ENCODE measurements around the gene SASS6. TPM values are rescaled to one million over a fixed set of nuclear protein-coding genes. Genes with fewer than 3 reads are reported as not detected.

The SASS6 gene
- total and polyA plus RNA-seq, 10 of the 15 experiments (the other 5 are each of a cell fraction or from before 2014, with no cell fraction given) = 6.6 to 17.9 (median 10.2) TPM

- H3K79me2 ChIP-seq (ENCODE audit: control insufficient read depth, insufficient read depth, low read length) = peaks cover 78% of the 10 kb centered on the region
- RAD21 ChIA-PET (ENCODE audit: unreplicated experiment) = interaction anchor here (0.8 to 2.2 kb wide), 3 partner anchors 21 to 91 kb away, joined by 3 to 7 read pairs (median 4); no protein-coding TSS in a partner anchor
- H4K20me1 ChIP-seq (ENCODE audit: control insufficient read depth, insufficient read depth) = no peaks in the 10 kb centered on the region
- H3K36me3 ChIP-seq (ENCODE audit: control insufficient read depth in 2 of 2, insufficient read depth in 2 of 2, low read length in 1 of 2) = no peaks in the 10 kb centered on the region
- peak overlapping the region; percentile 1; the same call in 1 of the 2 replicates for H3K4me2 ChIP-seq (ENCODE audit: control insufficient read depth, insufficient read depth)
- CTCF ChIA-PET = interaction anchor here (1.1 to 1.5 kb wide), 4 partner anchors 221 to 325 kb away, joined by 3 to 4 read pairs (median 3); no protein-coding TSS in a partner anchor
- FAIRE-seq = no peak
- peaks cover 11% of the 10 kb centered on the region for H3K4me1 ChIP-seq (ENCODE audit: control insufficient read depth, insufficient read depth, low read length)
- BruUV-seq (replicated peaks) = no TSS peak
- peak; percentile 79 for TF ChIP-seq NR2F1 (conservative IDR thresholded peaks at IDR 0.05)
- TF ChIP-seq JUNB (IDR thresholded peaks at IDR 0.05) = peak; percentile 46
- 0 out of 3 replicates have a peak, but pooled peaks have one; percentile 20 for TF ChIP-seq POU2F2 (IDR thresholded peaks at IDR 0.05; ENCODE audit: borderline replicate concordance, low read depth, low read length)
- TF ChIP-seq MXI1 (IDR thresholded peaks at IDR 0.05; ENCODE audit: low read depth, low read length) = peak; percentile 28; the same call in 1 of the 2 replicates
- TF ChIP-seq, protein P1, sequence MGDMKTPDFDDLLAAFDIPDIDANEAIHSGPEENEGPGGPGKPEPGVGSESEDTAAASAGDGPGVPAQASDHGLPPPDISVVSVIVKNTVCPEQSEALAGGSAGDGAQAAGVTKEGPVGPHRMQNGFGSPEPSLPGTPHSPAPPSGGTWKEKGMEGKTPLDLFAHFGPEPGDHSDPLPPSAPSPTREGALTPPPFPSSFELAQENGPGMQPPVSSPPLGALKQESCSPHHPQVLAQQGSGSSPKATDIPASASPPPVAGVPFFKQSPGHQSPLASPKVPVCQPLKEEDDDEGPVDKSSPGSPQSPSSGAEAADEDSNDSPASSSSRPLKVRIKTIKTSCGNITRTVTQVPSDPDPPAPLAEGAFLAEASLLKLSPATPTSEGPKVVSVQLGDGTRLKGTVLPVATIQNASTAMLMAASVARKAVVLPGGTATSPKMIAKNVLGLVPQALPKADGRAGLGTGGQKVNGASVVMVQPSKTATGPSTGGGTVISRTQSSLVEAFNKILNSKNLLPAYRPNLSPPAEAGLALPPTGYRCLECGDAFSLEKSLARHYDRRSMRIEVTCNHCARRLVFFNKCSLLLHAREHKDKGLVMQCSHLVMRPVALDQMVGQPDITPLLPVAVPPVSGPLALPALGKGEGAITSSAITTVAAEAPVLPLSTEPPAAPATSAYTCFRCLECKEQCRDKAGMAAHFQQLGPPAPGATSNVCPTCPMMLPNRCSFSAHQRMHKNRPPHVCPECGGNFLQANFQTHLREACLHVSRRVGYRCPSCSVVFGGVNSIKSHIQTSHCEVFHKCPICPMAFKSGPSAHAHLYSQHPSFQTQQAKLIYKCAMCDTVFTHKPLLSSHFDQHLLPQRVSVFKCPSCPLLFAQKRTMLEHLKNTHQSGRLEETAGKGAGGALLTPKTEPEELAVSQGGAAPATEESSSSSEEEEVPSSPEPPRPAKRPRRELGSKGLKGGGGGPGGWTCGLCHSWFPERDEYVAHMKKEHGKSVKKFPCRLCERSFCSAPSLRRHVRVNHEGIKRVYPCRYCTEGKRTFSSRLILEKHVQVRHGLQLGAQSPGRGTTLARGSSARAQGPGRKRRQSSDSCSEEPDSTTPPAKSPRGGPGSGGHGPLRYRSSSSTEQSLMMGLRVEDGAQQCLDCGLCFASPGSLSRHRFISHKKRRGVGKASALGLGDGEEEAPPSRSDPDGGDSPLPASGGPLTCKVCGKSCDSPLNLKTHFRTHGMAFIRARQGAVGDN (IDR thresholded peaks at IDR 0.05) = no peak
- TF ChIP-seq RUNX3 (IDR thresholded peaks at IDR 0.05; ENCODE audit: low read length) = 0 out of 2 replicates have a peak, but pooled peaks have one; percentile 5
- no peak for TF ChIP-seq GABPA (IDR thresholded peaks at IDR 0.05; ENCODE audit: low read depth)
- in situ Hi-C loops (cut with MboI) = no loop called here
- H3K27ac ChIP-seq (ENCODE audit: control insufficient read depth, insufficient read depth) = peak overlapping the region; percentile 55
- 21% methylated on average over 5 of the region's 5 CpGs for WGBS (ENCODE audit: insufficient coverage, insufficient replicate concordance, low lambda C conversion rate, missing lambda C conversion rate)
- POLR2A ChIA-PET = interaction anchor here (0.7 to 0.8 kb wide), 4 partner anchors 157 to 428 kb away, joined by 3 read pairs; no protein-coding TSS in a partner anchor
- peak overlapping the region; percentile 43 for H3K4me3 ChIP-seq
- no peak for DNase-seq (ENCODE audit: low read depth, low spot score)
- ATAC-seq = peak; percentile 6
- SMC1A ChIA-PET (ENCODE audit: uncharacterized antibody, unreplicated experiment) = interaction anchor here (1.0 to 1.9 kb wide), 3 partner anchors 45 to 53 kb away, joined by 3 to 5 read pairs (median 4); no protein-coding TSS in a partner anchor
- peak overlapping the region; percentile 40 for H2AFZ ChIP-seq (ENCODE audit: control insufficient read depth, low read depth, low read length)
- H3K9me3 ChIP-seq (replicated peaks; ENCODE audit: control insufficient read depth, insufficient read depth, low read length) = no peaks in the 10 kb centered on the region
- H3K27me3 ChIP-seq (replicated peaks in 1 of 2; ENCODE audit: control insufficient read depth in 2 of 2, insufficient read depth in 2 of 2, low read length in 1 of 2) = no peaks in the 10 kb centered on the region
- H3K9ac ChIP-seq (ENCODE audit: control insufficient read depth, insufficient read depth, low read length) = no peak overlapping the region
- intact Hi-C loops (cut with micrococcal nuclease; ENCODE audit: unreplicated experiment) = loop anchor here (10.0 kb wide), 1 partner anchor 324 kb away; no protein-coding TSS in a partner anchor
Observed at GRCh38 chr1:100130552-100131077, 2.1 kb downstream of the SASS6 start.

Measured in GM12878 (cell line).